ENCODE data around the gene PRELID3B.

The PRELID3B gene

DNA sequence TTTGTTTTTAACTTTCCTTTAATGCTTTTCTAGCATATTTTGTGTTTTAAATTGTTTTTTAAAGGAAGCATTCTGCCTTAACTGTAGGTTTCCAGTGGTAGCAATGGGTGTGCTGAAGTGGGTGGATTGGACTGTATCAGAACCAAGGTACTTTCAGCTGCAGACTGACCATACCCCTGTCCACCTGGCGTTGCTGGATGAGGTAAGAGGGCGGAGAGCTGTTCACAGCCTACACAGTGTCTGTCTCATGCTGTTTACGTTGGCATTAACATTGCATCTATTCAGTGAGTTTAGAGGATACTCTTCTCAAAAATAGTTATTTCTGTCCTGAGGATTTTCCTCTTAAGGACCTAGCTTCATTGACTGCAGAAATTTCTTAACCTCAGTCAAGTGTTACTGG lies 49.7 kb downstream of the PRELID3B start:
- DNase-seq = no peak

DNA sequence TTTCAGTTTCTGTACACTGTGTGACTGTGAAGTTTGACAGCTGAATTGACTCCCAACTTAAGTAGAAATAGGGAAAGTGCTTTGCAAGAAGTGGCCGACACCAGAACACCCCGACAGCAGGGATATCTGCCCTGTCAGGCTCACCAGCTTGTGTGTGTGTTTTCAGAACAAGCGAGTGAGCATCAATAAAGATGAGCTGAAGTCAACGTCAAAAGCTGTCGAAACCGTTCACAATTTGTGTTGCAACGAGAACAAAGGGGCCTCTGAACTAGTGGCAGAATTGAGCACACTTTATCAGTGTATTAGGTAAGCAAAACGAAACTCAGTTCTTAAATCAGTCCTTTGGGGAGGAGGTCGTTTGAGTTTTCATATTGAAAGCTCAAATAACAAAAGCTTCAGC lies 50.9 kb downstream of the PRELID3B start:
- no peak for DNase-seq

DNA sequence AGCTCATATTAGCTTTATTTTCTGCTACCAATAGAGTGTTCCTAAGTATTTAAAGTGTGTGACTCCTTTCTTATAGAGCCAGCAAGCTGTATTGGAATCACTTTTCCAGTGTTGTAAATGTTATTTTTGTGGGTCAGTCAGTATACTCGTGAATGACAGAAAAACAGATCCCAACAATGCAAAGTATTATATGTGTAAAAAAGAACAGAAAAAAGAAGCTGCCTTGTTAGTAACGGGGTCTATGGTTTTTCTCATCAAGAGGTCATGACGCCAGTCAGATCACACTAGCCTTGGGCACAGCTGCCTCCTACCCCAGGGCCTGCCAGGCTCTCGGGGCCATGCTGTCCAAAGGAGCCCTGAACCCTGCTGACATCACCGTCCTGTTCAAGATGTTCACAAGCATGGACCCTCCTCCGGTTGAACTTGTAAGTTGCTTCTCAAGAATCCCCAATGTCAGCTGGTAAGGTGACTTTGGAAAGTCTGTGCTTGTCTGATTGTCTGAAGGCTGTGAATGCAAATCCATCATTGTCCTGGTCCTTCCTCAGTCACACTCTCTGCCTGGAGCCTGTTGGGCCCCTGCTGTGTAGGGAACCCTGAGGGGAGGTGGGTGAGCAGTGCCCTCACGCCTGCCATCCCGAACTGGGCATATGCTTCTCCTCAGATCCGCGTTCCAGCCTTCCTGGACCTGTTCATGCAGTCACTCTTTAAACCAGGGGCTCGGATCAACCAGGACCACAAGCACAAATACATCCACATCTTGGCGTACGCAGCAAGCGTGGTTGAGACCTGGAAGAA lies 51.7 kb downstream of the PRELID3B start:
- DNase-seq = no peak

DNA sequence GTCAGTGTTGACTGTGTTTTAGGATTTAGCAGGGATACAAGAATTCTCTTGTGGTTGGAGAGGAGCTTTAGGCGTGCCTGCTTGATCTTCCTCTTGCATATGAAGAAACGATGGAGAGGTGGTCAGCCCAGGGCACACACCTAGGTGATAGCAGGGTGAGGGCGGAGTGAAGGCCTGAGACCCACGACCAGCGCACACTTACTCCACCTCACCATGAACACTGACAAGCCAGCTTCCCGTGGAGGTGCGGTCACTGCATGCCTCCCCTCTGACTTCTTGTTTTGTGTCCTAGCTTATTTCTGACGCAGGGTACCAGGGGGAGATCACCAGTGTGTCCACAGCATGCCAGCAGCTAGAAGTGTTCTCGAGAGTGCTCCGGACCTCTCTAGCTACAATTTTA lies 53.4 kb downstream of the PRELID3B start:
- DNase-seq = no peak

DNA sequence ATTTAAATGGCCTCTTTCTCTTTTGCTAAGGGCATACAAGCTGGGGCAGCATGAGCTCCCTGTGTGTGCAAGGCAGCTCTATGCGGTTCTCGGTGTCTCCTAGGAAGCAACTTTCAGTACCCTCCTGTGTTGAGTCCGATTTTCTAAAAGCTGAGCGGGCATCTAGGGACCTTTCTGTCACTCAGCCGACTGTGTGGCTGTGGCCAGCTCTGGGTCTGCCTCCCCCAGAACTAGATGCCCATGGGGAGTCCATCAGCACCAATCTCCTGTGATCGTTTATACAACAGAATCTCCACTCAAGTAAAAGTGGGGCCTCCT lies 54.1 kb downstream of the PRELID3B start:
- no peak for DNase-seq

DNA sequence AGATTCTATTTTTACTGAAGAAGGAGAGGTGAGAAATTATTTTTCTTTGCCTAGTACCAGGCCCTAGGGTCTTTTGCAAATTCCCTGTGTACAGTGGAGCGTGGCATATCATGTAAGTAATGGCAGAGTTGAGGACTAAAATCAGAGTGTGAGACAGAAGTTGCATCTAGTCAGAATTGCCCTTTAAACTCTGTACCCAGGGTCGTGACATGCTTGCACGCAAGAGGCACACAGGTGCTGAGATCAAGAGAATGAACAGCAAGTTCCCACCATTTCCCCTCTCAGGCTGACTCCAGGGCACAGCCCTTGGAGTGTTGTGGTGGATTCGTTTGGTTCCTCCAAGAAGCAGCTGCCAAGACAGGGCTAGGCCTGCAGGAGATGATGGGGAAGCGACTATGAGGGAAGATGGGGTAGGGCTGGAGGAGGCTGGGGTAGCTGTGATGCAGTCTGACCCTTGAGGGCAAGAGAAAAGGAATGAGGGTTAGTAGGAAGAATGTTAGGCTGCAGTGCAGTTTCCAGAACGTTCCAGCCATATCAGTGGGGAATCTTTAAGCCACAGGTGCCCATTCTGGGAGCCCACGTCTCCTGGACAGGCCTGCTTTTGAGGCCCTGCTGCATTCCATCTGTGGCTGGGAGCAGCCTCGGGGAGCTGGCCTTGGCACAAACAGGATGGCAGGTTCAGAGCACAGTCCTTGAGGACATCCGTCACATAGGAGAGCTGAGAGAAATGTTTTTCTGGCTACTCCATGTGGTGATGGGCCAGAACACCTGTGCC lies 54.6 kb downstream of the PRELID3B start:
- no peak for DNase-seq

DNA sequence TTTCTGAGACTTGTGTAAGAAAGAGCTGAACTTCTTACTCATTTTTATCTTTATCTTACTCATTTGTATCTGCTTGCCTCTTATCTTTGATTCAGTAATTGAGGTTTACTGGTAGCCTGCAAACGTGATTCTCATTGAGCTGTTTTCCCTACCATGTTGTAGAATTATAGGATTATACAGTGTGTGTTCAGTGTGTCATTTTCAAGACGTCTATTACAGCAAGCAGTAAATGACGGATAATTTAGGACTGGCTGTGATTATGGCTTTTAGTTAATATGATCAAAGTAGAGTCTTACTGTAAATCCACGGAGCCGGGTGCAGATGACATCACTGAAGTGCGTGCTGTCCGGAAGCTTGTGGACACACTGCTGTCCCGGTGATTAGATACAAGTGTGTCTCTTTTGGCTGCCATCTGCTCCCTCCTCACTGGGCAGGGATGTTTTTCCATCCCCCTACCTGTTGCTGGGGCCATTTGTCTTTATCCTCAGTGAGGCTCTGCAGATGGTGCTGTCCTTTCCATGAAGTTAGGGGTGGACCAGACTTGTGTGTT lies 55.5 kb downstream of the PRELID3B start:
- no peak for DNase-seq

DNA sequence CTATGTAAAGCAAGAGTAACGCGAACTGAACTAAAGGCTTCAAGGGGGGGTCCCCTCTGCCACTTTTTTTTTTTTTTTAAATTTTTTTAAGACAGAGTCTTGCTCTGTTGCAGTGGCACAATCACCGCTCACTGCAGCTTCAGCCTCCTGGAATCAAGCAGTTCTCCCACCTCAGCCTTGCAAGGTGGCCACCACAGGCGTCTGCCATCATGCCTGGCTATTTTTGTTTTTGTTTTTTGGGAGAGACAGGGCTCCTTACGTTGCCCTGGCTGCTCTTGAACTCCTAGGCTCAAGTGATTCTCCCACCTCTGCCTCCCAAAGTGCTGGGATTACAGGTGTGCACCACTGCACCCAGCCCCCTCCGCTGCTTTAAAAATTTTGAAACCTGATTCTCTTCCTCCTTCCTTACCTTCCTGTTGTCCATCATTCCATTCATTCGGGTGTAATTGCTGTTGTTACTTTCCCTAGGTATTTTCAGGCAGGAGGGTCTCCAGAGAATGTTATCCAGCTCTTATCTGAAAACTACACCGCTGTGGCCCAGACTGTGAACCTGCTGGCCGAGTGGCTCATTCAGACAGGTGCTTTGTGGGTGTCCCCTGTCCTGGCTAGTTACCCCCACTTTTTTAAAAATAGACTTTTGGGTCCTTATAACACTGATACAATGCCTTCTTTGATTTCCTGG lies 56.2 kb downstream of the PRELID3B start:
- no peak for DNase-seq

DNA sequence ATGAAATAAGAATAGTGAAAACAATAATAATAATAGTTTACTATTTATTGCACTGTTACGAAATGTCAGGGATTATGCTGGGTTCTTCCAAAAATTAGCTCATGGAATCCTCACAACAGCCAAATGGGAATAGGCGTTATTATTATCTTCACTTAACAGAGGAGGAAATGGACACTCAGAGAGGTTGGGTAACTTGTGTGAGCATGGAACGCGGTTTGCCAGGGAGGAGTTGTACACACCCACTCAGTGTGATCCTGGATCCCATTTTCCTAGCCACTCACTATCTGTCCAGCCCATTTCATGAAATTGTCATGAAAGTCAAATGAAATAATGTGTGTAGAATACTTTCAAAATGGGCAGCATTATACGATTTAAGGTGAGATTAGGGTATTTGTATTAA lies 56.9 kb downstream of the PRELID3B start:
- DNase-seq = no peak

DNA sequence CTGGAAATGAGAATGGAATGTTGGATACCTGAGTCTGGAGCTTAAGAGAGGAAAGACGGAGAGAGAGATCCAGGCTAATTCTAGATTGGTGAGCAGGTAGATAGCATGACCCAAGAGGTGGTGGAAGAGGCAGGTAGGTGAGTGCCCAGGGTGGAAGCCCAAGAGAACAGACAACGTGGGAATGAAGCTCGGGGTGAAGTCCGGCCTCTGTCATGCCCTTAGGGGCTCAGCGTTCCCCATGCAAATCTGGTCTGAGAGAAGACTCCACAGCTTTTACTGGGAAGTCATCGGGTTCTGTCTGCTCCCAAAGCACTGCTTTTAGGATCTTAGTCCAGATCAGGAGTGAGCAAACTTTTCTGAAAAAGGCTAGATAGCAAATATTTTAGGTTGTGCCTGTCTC lies 57.9 kb downstream of the PRELID3B start:
- DNase-seq = no peak

Data from NCI-H1105 (cell line).